HCT116 (cell line): Measurements from ENCODE around the gene PROKR2. TPM values are rescaled to one million over a fixed set of nuclear protein-coding genes. Genes with fewer than 3 reads are reported as not detected.

Experiments
- ATAC-seq: fragments of 200-7000 bp; cut with Tn5 transposase; 2 replicates; pipeline ENCODE4 v1.9.1; 2020; ENCODE audit warnings: mild to moderate bottlenecking, moderate library complexity
- BruUV-seq: library from RNA; stranded (reverse); fragments of 400-500 nt; replicated peaks from 2 replicates; lab custom pipeline; 2021; lab: Mats Ljungman, UMichigan
- CTCF ChIA-PET: fragments of 300-600 bp; sonication (Branson Sonifier 250); formaldehyde crosslinking; loops from one replicate; lab custom pipeline; 2021; ENCODE audit warnings: antibody characterized with exemption; lab: Charles Lee
- POLR2A ChIA-PET: fragments of 300-600, 350-600 bp; sonication (Branson Sonifier 250); formaldehyde crosslinking; loops from one replicate; lab custom pipeline; 2021; ENCODE audit warnings: antibody characterized with exemption; lab: Charles Lee
- RAD21 ChIA-PET, 2 experiments: fragments of 300-600 bp; sonication (Branson Sonifier 250); formaldehyde crosslinking; loops; one replicate each; lab custom pipeline; 2023; ENCODE audit warnings: low total read pairs in 2 of 2; ENCODE audit not compliant: uncharacterized antibody in 2 of 2, unreplicated experiment in 2 of 2, low non-redundant PET in 1 of 2; lab: Charles Lee
- DNase-seq: peaks from one replicate; pipeline ENCODE4 v3.0.0-alpha.2; 2010; ENCODE audit warnings: low read depth, low spot score
- H2AFZ ChIP-seq: fragments of 200-600 bp; shearing (Covaris generic), sonication (generic); 2 replicates; pipeline ENCODE4 v1.6.1; 2017; ENCODE audit warnings: low read depth, mixed run types, mixed read lengths, antibody characterized with exemption, low read length; ENCODE audit not compliant: poor library complexity, severe bottlenecking
- H3K27ac ChIP-seq: 2 replicates; pipeline ENCODE4 v1.5.1; 2012; ENCODE audit warnings: low read depth, low read length
- H3K27me3 ChIP-seq: fragments of 200-600 bp; sonication (generic); 2 replicates; pipeline ENCODE4 v1.6.1; 2016; ENCODE audit warnings: mixed run types, low read length, mixed read lengths; ENCODE audit not compliant: insufficient read depth
- H3K36me3 ChIP-seq, 2 experiments: fragments of 200-500 bp in 1 of 2; fragments of 200-600 bp in 1 of 2; sonication (Bioruptor generic) in 1 of 2; sonication (generic) in 1 of 2; 2 replicates each; pipeline versions ENCODE4 v1.5.1 to v1.6.1; 2014 to 2016; ENCODE audit warnings: low read length in 2 of 2, inconsistent platforms in 1 of 2, mixed read lengths in 1 of 2, mixed run types in 1 of 2; ENCODE audit not compliant: insufficient read depth in 2 of 2, control insufficient read depth in 1 of 2
- H3K4me1 ChIP-seq, 2 experiments: fragments of 200-600 bp in 1 of 2; sonication (generic) in 1 of 2; 2 replicates each; pipeline versions ENCODE4 v1.5.1 to v1.6.1; 2012 to 2017; ENCODE audit warnings: low read length in 2 of 2, inconsistent platforms in 1 of 2, mild to moderate bottlenecking in 1 of 2, mixed read lengths in 1 of 2, mixed run types in 1 of 2, moderate library complexity in 1 of 2; ENCODE audit not compliant: insufficient read depth in 2 of 2, control insufficient read depth in 1 of 2
- H3K4me2 ChIP-seq: fragments of 200-600 bp; sonication (generic); 2 replicates; pipeline ENCODE4 v1.6.1; 2017; ENCODE audit warnings: mixed run types, low read length, mixed read lengths
- H3K4me3 ChIP-seq, 2 experiments: fragments of 200-600 bp in 1 of 2; sonication (generic) in 1 of 2; replicated peaks in 1 of 2; 2 replicates each; pipeline ENCODE4 v1.5.1; 2011 to 2016; ENCODE audit warnings: low read length in 2 of 2, control low read depth in 1 of 2, low read depth in 1 of 2, mild to moderate bottlenecking in 1 of 2, mixed read lengths in 1 of 2, mixed run types in 1 of 2
- H3K79me2 ChIP-seq: fragments of 200-600 bp; sonication (generic); 2 replicates; pipeline ENCODE4 v1.6.1; 2017; ENCODE audit warnings: mild to moderate bottlenecking, mixed run types, low read length, moderate library complexity, mixed read lengths; ENCODE audit not compliant: insufficient read depth
- H3K9ac ChIP-seq: fragments of 200-600 bp; sonication (generic); 2 replicates; pipeline ENCODE4 v1.6.1; 2016; ENCODE audit warnings: low read length, mixed read lengths
- H3K9me2 ChIP-seq: fragments of 200-600 bp; sonication (generic), shearing (Covaris generic); 2 replicates; pipeline ENCODE4 v1.6.1; 2017; ENCODE audit warnings: mixed run types, mild to moderate bottlenecking, moderate library complexity; ENCODE audit not compliant: insufficient read depth
- H3K9me3 ChIP-seq, 2 experiments: fragments of 200-500 bp in 1 of 2; fragments of 200-600 bp in 1 of 2; sonication (Bioruptor generic) in 1 of 2; sonication (generic) in 1 of 2; 2 replicates each; pipeline ENCODE4 v1.6.1; 2014 to 2017; ENCODE audit warnings: low read length in 2 of 2, mixed read lengths in 2 of 2, inconsistent platforms in 1 of 2, low read depth in 1 of 2, mild to moderate bottlenecking in 1 of 2, mixed run types in 1 of 2, moderate library complexity in 1 of 2; ENCODE audit not compliant: control insufficient read depth in 1 of 2, insufficient read depth in 1 of 2
- H4K20me1 ChIP-seq: fragments of 200-600 bp; sonication (generic), shearing (Covaris generic); 2 replicates; pipeline ENCODE4 v1.6.1; 2017; ENCODE audit warnings: mixed run types, mild to moderate bottlenecking, moderate library complexity; ENCODE audit not compliant: insufficient read depth
- CEBPB ChIP-seq: IDR thresholded peaks from 2 replicates; pipeline ENCODE4 v1.6.1; 2012; ENCODE audit warnings: low read depth
- EGR1 ChIP-seq: IDR thresholded peaks from 2 replicates; pipeline ENCODE4 v1.6.1; 2012; ENCODE audit warnings: low read depth
- EZH2 ChIP-seq: fragments of 200-600 bp; sonication (generic); IDR thresholded peaks from 2 replicates; pipeline ENCODE4 v1.6.1; 2017; ENCODE audit warnings: antibody characterized with exemption, mixed run types
- REST ChIP-seq: IDR thresholded peaks from 2 replicates; pipeline ENCODE4 v1.6.1; 2012; ENCODE audit warnings: low read depth
- SIN3A ChIP-seq: IDR thresholded peaks from 2 replicates; pipeline ENCODE4 v1.6.1; 2012; ENCODE audit warnings: low read depth
- SRF ChIP-seq: IDR thresholded peaks from 2 replicates; pipeline ENCODE4 v1.6.1; 2012; ENCODE audit warnings: low read depth
- TCF7L2 ChIP-seq: IDR thresholded peaks from 2 replicates; pipeline ENCODE4 v1.7.0; 2011; ENCODE audit warnings: borderline replicate concordance, inconsistent platforms; ENCODE audit not compliant: insufficient read depth, insufficient read length; ENCODE audit errors: extremely low read depth
- ZBTB33 ChIP-seq: IDR thresholded peaks from 2 replicates; pipeline ENCODE4 v1.6.1; 2011; ENCODE audit warnings: mild to moderate bottlenecking, low read length, moderate library complexity; ENCODE audit not compliant: insufficient replicate concordance; ENCODE audit errors: extremely low read depth
- ZFX ChIP-seq: fragments of 450-650 bp; IDR thresholded peaks from 2 replicates; pipeline ENCODE4 v1.6.1; 2017
- ZNF274 ChIP-seq: fragments of 200-500 bp; sonication (Bioruptor generic); IDR thresholded peaks from 2 replicates; pipeline ENCODE4 v1.6.1; 2014; ENCODE audit warnings: mild to moderate bottlenecking, low read depth, low read length, inconsistent platforms
- intact Hi-C: fragments of 100-400 bp; cut with micrococcal nuclease; formaldehyde crosslinking; loops from 2 replicates; pipeline ENCODE4 v1.10.0; 2022
- total RNA-seq: library from RNA; stranded (reverse); gene quantifications from one replicate; pipeline ENCODE4 v1.2.1, GENCODE V29; 2021; ENCODE audit not compliant: unreplicated experiment
- TF ChIP-seq, protein P1 (sequence below): IDR thresholded peaks from 2 replicates; pipeline ENCODE4 v1.6.1; 2012

Gene PROKR2
- total RNA-seq, 1 experiment from 2014 or later: not detected

DNA sequence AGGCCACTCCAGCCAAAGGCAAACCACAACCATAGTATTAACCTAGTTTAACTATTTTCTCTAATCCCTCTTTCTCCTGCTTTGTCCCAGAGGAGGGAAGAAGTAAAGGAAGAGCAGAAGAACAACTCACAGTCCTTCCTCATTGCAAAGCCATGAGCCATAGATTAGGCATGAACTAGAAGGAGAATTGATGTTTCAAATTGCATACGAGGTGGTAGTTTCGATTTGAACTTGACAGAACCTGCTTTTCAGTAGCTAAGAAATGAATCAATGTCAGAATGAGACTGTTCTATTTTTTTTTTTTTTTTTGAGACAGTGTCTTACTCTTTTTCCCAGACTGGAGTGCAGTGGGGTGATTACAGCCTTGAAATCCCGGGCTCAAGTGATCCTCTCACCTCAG, 48.3 kb downstream of the PROKR2 start:
- ChIA-PET CTCF (no interaction called here), POLR2A (no interaction called here), RAD21 (no interaction called here)
- Histone ChIP-seq H3K79me2 (no peaks in the 10 kb centered on the region), H3K9me2 (no peaks in the 10 kb centered on the region), H3K27me3 (peaks cover 21% of the 10 kb centered on the region; the same call in 1 of the 2 replicates), H3K4me3 (no peak overlapping the region), H3K9ac (no peak overlapping the region), H3K4me1 (no peaks in the 10 kb centered on the region), H3K27ac (no peak overlapping the region), H2AFZ (no peak overlapping the region), H4K20me1 (no peaks in the 10 kb centered on the region), H3K9me3 (no peaks in the 10 kb centered on the region), H3K4me2 (no peak overlapping the region), H3K36me3 (no peaks in the 10 kb centered on the region)
- intact Hi-C loops: no loop called here
- no peak for TF ChIP-seq SIN3A
- TF ChIP-seq REST: no peak
- no peak for TF ChIP-seq ZFX
- no peak for TF ChIP-seq ZNF274
- TF ChIP-seq EZH2: no peak
- no peak for TF ChIP-seq CEBPB
- BruUV-seq: no TSS peak
- no peak for DNase-seq
- ATAC-seq: no peak

DNA sequence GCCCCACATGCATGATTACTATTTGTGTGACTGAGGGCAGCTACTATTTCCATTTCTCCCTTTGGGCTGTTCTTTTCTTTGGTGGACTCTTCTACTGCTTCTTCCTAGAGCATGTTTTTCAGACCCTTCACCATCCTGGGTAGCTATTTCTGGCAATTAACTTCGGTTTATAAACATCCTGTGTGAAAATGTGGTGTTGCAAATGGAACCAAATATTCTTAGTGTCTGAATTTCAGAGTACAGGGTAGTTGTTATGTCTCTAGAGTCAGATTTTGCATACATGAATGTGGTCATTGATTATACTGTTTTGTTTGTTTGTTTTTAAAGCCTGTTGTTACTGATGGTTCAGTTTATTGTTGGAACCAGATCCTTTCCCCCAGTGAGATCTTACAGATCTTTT, 49.7 kb downstream of the PROKR2 start:
- DNase-seq (no peak), ATAC-seq (no peak)
- H4K20me1 ChIP-seq: no peaks in the 10 kb centered on the region
- RAD21 ChIA-PET: no interaction called here
- no peak overlapping the region for H3K4me3 ChIP-seq
- H3K4me2 ChIP-seq: no peak overlapping the region
- POLR2A ChIA-PET: no interaction called here
- peaks cover 22% of the 10 kb centered on the region; the same call in 1 of the 2 replicates for H3K27me3 ChIP-seq
- CTCF ChIA-PET: no interaction called here
- no peak overlapping the region for H2AFZ ChIP-seq
- intact Hi-C loops: no loop called here
- no TSS peak for BruUV-seq
- no peaks in the 10 kb centered on the region for H3K36me3 ChIP-seq
- H3K9ac ChIP-seq: no peak overlapping the region
- no peak overlapping the region for H3K27ac ChIP-seq
- no peaks in the 10 kb centered on the region for H3K4me1 ChIP-seq
- no peaks in the 10 kb centered on the region for H3K9me2 ChIP-seq
- H3K9me3 ChIP-seq: no peaks in the 10 kb centered on the region
- no peaks in the 10 kb centered on the region for H3K79me2 ChIP-seq
- TF ChIP-seq, protein P1, sequence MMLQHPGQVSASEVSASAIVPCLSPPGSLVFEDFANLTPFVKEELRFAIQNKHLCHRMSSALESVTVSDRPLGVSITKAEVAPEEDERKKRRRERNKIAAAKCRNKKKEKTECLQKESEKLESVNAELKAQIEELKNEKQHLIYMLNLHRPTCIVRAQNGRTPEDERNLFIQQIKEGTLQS: no peak
- no peak for TF ChIP-seq ZBTB33
- TF ChIP-seq REST: no peak
- no peak for TF ChIP-seq SRF
- TF ChIP-seq TCF7L2: no peak
- no peak for TF ChIP-seq EGR1
